Activated T-cell treated with anti-CD3 and anti-CD28 coated beads, Interleukin-2, amount 50 U/mL, for 72 hours (primary cell): ENCODE results near the gene RPS3. TPM values are rescaled to one million over a fixed set of nuclear protein-coding genes. Genes with fewer than 3 reads are reported as not detected.

Experiments
- ATAC-seq, 2 donors: fragments of 150-1000 bp; cut with Tn5 transposase; replicated peaks in 1 of 2; 2 replicates each; pipeline ENCODE4 v1.10.0; 2021; ENCODE audit warnings: moderate library complexity in 2 of 2, mild to moderate bottlenecking in 1 of 2
- DNase-seq, 2 donors: peaks; one replicate each; pipeline ENCODE4 v3.0.0; 2021 to 2022; ENCODE audit warnings: mixed read lengths in 1 of 2
- H3K27ac Mint-ChIP-seq: one replicate; pipeline ENCODE4 v1.8.0; 2022; ENCODE audit warnings: mild to moderate bottlenecking, moderate library complexity, mixed read lengths
- H3K27me3 Mint-ChIP-seq: one replicate; pipeline ENCODE4 v1.8.0; 2022; ENCODE audit warnings: low read depth, mixed read lengths
- H3K36me3 Mint-ChIP-seq, 2 donors: one replicate each; pipeline ENCODE4 v1.8.0; 2022; ENCODE audit warnings: mixed read lengths in 2 of 2, mild to moderate bottlenecking in 1 of 2; ENCODE audit not compliant: insufficient read depth in 2 of 2
- H3K4me1 Mint-ChIP-seq: one replicate; pipeline ENCODE4 v1.8.0; 2022; ENCODE audit warnings: low read depth, mixed read lengths
- H3K4me3 Mint-ChIP-seq, 2 donors: one replicate each; pipeline ENCODE4 v1.8.0; 2022; ENCODE audit warnings: mild to moderate bottlenecking in 2 of 2, mixed read lengths in 2 of 2, moderate library complexity in 2 of 2
- H3K9me3 Mint-ChIP-seq, 2 donors: one replicate each; pipeline ENCODE4 v1.8.0; 2022; ENCODE audit warnings: mixed read lengths in 2 of 2
- total RNA-seq, 2 donors: library from RNA; stranded (reverse); gene quantifications; one replicate each; pipeline ENCODE4 v1.2.3, GENCODE V29; 2022

The RPS3 gene
- total RNA-seq, 2 donors from 2014 or later = 5,116 to 5,192 TPM

DNA sequence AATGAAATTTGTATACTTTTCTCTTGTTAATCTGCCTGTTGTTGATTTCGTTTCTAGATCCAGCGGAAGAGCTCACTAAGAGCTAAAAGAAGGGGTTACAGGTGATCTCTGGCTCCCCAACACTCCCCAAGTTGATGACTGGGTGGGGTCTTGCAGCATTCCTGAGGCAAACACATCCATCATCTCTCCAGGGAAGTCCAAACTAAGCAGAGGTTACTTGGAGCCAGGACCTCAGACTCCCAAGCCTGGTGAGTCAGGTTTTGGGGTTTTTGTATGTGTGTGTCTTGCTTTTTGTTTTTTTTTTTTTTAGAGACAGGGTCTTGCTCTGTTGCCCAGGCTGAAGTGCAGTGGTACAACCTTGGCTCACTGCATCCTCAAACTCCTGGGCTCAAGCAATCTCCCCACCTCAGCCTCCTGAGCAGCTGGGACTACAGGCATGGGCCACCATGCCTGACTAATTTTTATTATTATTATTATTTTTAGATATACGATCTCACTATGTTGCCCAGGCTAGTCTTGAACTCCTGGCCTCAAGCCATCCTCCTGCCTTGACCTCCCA is 11.5 kb upstream of the RPS3 start:
- no peak overlapping the region for H3K27ac Mint-ChIP-seq
- H3K4me1 Mint-ChIP-seq = peaks cover 19% of the 10 kb centered on the region
- no peaks in the 10 kb centered on the region for H3K36me3 Mint-ChIP-seq

DNA sequence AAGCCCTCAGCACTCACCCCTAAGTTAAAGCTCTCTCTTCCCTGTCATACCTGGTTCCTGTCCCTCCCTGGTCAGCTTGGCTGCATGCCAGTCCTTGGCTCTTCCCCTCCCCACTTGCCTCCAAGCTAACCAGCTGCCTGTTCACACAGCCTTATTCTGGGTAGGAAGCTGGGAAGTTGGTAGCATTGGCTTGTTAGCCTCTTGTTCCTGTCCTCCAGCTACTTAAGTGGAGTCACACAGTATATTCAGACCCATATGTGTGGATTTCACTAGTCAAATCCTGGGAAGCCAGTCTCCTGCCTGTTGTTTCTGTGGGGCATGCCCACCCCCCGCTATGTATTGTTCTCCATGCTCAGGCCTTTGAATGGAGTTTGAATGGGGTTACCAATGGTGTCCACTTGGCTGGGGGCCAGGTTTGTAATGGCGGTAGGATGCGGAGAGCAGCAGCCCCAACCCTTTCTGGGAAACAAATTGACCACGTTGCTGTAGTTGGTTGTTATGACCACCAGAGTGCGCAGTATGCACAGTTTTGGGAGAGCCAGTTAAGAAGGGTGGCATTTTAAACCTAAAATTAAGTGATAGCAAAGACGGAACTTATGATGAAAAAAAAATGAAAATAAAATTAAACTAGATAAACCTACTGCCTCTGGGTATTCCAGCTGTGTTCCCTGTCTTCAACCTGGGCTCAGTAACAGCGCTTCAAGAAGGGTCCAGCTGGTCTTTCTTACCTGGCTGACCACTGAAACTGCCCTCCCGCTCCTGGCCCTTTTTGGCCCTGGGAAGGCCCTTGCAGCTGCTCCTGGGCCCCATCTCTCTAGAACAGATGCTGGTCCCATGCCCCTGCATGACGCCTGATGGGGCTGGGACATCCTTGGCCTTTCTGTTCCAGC is 10.7 kb upstream of the RPS3 start:
- DNase-seq = peak; percentile 71 to 76
- ATAC-seq = peak; percentile 84
- H3K4me3 Mint-ChIP-seq = no peak overlapping the region
- H3K27me3 Mint-ChIP-seq = no peaks in the 10 kb centered on the region
- peaks cover 12% of the 10 kb centered on the region for H3K4me1 Mint-ChIP-seq
- no peaks in the 10 kb centered on the region for H3K36me3 Mint-ChIP-seq
- H3K27ac Mint-ChIP-seq = no peak overlapping the region
- H3K9me3 Mint-ChIP-seq = no peaks in the 10 kb centered on the region

More for the DNA sequence above, 11.5 kb upstream of the RPS3 start:
- H3K4me3 Mint-ChIP-seq = no peak overlapping the region
- ATAC-seq = no peak
- no peaks in the 10 kb centered on the region for H3K9me3 Mint-ChIP-seq
- no peaks in the 10 kb centered on the region for H3K27me3 Mint-ChIP-seq
- no peak for DNase-seq

DNA sequence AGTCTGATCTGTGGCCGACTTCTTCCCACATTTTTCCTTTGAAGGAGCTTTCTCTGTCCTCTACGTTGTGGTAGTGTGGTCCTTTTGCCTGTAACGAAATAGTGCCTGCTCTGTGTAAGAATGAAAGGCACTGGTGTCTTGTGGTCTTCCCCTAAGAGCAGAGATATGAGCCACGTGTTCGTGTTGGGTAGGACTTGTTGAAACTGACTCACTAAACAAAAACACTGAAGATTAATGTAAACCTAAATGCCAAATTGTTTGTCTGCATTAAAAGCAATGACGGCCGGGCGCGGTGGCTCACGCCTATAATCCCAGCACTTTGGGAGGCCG is 10.1 kb upstream of the RPS3 start:
- peak; percentile 8 to 53 for ATAC-seq
- Mint-ChIP-seq H3K4me1 (peaks cover 11% of the 10 kb centered on the region), H3K9me3 (no peaks in the 10 kb centered on the region), H3K4me3 (no peak overlapping the region), H3K36me3 (no peaks in the 10 kb centered on the region), H3K27ac (no peak overlapping the region), H3K27me3 (no peaks in the 10 kb centered on the region)
- no peak for DNase-seq

DNA sequence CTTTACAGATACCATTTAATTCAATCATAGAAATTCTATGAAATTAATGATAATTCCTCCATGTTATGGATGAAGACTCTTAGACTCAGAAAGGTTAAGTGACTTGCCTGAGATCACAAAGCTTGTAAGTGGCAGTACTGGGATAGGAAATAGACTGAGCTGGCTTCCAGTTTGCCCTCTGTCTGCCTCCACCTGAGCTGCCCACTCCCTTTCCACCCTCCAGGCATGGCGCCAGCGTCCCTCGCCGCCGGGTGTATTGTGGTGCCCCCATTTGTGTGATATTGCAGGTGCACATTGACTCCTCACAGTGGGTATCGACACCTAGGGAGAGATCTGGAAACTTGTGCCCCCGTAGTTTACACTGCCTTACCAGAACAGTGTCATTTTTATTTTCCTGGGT is 9.4 kb upstream of the RPS3 start:
- H3K9me3 Mint-ChIP-seq = no peaks in the 10 kb centered on the region
- DNase-seq = no peak
- ATAC-seq = no peak
- H3K4me1 Mint-ChIP-seq = peaks cover 9% of the 10 kb centered on the region
- no peaks in the 10 kb centered on the region for H3K27me3 Mint-ChIP-seq
- no peak overlapping the region for H3K27ac Mint-ChIP-seq
- no peaks in the 10 kb centered on the region for H3K36me3 Mint-ChIP-seq
- H3K4me3 Mint-ChIP-seq = no peak overlapping the region

DNA sequence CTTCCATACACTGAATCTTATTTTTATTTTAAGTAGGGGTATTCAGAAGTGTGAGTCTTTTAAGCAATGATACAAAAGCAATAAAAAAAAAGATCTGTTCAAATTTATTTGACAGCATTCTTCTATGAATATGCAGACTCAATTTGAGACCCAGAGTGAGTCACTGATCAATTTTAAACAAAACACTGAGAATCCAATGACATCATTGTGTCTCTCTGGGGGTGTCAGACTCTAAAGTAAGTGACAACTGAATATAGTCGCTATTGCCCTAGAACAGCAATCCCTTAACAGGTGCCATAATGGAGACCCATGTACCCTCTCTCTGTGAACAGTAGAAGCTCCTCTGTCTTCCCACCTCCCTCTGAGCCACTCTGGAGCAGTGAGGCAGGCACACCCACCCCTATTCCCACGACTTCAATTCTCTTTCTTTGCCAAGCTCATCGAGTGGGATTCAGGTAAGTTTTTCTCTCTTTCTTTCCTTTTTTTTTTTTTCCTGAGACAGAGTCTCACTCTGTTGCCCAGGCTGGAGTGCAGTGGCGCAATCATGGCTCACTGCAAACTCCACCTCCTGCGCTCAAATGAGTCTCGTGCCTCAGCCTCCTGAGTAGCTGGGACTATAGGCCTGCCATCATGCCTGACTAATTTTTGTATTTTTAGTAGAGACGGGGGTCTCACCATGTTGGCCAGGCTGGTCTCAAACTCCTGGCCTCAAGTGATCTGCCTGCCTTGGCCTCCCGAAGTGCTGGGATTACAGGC is 5.1 kb upstream of the RPS3 start:
- peaks cover 9% of the 10 kb centered on the region for H3K4me1 Mint-ChIP-seq
- DNase-seq = no peak
- no peak overlapping the region for H3K27ac Mint-ChIP-seq
- H3K9me3 Mint-ChIP-seq = no peaks in the 10 kb centered on the region
- peaks cover 10% of the 10 kb centered on the region for H3K27me3 Mint-ChIP-seq
- H3K36me3 Mint-ChIP-seq = peaks cover under 1% of the 10 kb centered on the region in 2 donors
- no peak overlapping the region for H3K4me3 Mint-ChIP-seq
- peak; percentile 75 to 78 for ATAC-seq

DNA sequence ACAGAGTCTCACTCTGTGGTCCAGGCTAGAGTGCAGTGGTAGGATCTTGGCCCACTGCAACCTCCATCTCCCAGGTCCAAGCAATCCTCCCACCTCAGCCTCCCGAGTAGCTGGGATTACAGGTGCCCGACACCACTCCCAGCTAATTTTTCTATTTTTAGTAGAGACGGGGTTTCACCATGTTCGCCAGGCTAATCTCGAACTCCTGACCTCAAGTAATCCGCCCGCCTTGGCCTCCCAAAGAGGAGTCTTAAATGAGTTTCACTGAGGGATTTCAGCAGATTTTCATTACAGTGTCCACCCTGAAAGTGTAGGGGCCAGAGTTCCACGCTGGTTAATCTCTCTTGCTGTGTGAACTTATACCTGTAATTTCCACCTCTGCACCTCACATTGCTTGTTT is 412 bp upstream of the RPS3 start:
- ATAC-seq (no peak), DNase-seq (no peak)
- Mint-ChIP-seq H3K9me3 (no peaks in the 10 kb centered on the region), H3K4me1 (peaks cover 40% of the 10 kb centered on the region), H3K36me3 (peaks cover 28 to 38% of the 10 kb centered on the region in 2 donors), H3K4me3 (peak overlapping the region; percentile 98), H3K27me3 (peaks cover 10% of the 10 kb centered on the region), H3K27ac (peak overlapping the region; percentile 99)

DNA sequence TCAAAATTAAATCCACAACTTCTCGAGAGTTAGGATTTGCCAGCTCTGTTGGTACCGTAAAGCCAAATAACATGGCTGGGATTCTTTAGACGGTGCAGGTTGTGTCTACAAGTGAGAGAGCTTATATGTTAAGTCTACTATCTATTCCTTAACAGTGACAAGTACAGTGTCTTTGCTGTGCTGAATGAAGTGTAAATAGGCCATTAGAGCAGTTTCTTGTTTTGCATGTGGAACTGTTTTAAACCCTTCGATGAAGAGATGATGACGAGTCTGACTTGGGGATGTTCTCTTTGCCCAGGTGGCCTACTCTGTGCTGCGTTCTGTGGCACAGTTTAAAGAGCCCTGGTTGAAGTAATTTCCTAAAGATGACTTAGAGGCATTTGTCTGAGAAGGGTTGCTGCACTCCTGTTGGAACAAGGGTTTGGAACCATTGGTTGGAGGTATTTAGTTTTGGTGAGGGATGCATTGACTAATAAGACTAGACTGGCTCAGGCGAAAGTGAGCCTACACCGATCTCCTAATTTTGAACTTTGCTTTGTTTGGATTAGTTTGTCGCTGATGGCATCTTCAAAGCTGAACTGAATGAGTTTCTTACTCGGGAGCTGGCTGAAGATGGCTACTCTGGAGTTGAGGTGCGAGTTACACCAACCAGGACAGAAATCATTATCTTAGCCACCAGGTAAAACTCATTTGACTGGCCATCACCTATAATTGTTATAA is 988 bp downstream of the RPS3 start:
- peak in 1 of 2 donors; percentile 6 for ATAC-seq
- Mint-ChIP-seq H3K27me3 (peaks cover 10% of the 10 kb centered on the region), H3K9me3 (no peaks in the 10 kb centered on the region), H3K36me3 (peaks cover 38 to 50% of the 10 kb centered on the region in 2 donors), H3K4me3 (peak overlapping the region; percentile 98), H3K4me1 (peaks cover 40% of the 10 kb centered on the region), H3K27ac (peak overlapping the region; percentile 99)
- no peak for DNase-seq

DNA sequence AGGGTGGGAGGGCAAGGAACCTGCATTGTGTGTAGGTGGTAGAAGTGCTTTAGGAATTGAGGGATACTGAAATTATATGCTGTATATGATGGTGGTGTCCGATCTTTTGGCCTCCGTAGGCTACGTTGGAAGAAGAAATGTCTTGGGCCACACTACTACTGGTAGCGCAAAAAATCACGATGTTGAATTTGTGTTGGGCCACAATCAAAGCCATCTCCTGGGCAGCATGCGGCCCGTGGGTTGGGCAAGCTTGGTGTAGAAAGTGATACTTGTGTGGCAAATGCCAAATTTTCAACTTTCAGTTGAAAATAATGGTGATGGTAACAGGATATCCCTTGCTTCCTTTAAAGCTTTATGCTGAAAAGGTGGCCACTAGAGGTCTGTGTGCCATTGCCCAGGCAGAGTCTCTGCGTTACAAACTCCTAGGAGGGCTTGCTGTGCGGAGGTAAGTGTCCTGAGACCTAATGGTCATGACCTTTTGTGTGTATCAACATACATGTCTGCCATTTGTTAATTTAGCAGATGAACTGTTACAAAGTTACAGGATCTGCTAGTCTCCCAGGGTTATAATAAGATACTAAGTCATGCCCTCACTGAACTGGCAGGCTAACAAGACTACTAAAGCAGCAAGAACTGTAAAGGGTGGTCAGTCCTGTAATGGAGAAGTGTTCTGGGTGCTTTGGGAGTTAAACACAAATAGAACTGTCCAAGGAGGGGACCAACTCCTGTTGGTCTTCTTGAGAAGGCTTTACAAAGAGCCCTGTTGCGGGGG is 2.9 kb downstream of the RPS3 start:
- H3K9me3 Mint-ChIP-seq = no peaks in the 10 kb centered on the region

DNA sequence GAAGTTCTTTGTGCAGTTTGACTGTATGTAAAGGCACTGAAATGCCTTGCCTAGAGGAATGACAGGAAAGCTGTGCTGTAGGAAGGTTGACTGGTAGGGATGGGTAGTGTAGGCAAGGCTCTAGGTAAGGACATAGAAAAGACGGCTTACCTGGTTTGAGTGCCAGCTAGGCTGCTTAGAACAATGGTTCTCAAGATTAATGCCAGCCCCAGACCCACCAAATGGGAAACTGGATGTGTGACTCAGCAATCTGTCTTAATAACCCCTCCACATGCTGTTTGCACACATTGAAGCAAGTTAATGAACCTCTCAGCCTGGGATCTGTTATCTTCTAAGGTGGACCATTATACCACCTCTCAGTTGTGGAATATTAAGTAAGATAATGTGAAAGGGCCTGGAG is 3.7 kb downstream of the RPS3 start:
- no peak for DNase-seq
- Mint-ChIP-seq H3K4me3 (peak overlapping the region; percentile 98), H3K27ac (peak overlapping the region; percentile 99), H3K27me3 (no peaks in the 10 kb centered on the region), H3K4me1 (peaks cover 46% of the 10 kb centered on the region), H3K36me3 (peaks cover 42 to 70% of the 10 kb centered on the region in 2 donors), H3K9me3 (no peaks in the 10 kb centered on the region)
- no peak for ATAC-seq

More for the DNA sequence above, 2.9 kb downstream of the RPS3 start:
- Mint-ChIP-seq H3K27me3 (no peaks in the 10 kb centered on the region), H3K27ac (peak overlapping the region; percentile 99), H3K4me3 (peak overlapping the region; percentile 98), H3K4me1 (peaks cover 40% of the 10 kb centered on the region), H3K36me3 (peaks cover 38 to 64% of the 10 kb centered on the region in 2 donors)
- ATAC-seq (no peak), DNase-seq (no peak)

DNA sequence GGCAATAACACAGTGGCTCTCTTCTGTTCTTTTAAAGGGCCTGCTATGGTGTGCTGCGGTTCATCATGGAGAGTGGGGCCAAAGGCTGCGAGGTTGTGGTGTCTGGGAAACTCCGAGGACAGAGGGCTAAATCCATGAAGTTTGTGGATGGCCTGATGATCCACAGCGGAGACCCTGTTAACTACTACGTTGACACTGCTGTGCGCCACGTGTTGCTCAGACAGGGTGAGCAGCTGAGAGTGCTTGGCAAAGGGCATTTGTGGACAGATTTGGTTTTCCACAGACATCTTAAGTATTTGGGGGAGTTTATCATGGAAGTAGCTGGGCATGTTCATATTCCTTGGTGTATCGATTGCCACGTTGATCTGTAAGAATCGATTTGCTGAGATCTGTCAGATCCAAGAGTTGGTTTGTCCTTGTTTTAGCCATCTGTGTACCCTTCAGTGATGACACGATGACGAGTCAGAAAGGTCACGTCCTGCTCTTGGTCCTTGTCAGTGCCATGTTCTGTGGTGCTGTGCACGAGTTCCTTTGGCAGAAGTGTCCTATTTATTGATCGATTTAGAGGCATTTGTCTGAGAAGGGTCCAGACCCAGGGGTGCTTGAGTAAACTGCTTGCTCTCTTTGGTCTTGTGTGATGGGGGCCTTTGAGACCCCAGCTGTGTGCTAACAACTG is 4.8 kb downstream of the RPS3 start:
- ATAC-seq = peak in 1 of 2 donors; percentile 14
- peak overlapping the region; percentile 99 for H3K27ac Mint-ChIP-seq
- H3K9me3 Mint-ChIP-seq = no peaks in the 10 kb centered on the region
- peak overlapping the region; percentile 46 to 98 for H3K4me3 Mint-ChIP-seq
- peaks cover 47% of the 10 kb centered on the region for H3K4me1 Mint-ChIP-seq
- H3K36me3 Mint-ChIP-seq = peaks cover 42 to 72% of the 10 kb centered on the region in 2 donors
- DNase-seq = peak in 1 of 2 donors; percentile 40
- H3K27me3 Mint-ChIP-seq = no peaks in the 10 kb centered on the region

DNA sequence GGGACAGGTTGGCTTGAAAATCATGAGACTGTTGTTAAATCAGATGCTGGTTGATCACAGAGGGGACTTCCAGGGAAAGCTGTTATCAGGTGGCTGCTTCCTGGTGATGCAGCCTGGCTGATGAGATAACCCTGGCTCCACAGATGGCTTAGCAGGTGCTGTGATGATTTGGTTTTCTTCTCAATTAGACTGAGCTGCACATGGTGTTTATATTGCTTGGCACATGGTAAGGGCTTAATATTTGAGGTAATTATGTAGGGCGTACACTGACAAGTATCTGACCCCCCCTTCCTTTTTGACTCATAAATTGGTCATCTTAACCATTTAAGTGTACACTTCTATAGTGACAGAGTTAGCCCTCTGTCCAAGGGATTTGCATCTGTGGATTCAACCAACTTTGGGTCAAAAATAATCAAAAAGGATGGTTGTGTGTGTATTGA is 7.0 kb downstream of the RPS3 start:
- ATAC-seq = peak in 1 of 2 donors; percentile 15
- peaks cover 41% of the 10 kb centered on the region for H3K4me1 Mint-ChIP-seq
- peak overlapping the region; percentile 79 for H3K27ac Mint-ChIP-seq

DNA sequence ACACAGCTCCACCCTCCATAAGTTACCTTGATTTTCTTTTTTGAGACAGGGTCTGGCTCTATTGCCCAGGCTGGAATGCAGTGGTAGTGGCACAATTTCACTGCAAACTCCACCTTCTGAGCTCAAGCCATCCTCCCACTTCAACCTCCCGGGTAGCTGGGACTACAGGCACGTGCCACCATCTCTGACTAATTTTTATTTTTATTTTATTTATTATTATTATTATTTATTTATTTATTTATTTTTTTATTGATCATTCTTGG is 9.6 kb downstream of the RPS3 start:
- peak in 1 of 2 donors; percentile 33 for ATAC-seq
- Mint-ChIP-seq H3K4me3 (no peak overlapping the region), H3K9me3 (no peaks in the 10 kb centered on the region), H3K36me3 (peaks cover 15 to 41% of the 10 kb centered on the region in 2 donors), H3K27ac (no peak overlapping the region), H3K27me3 (no peaks in the 10 kb centered on the region), H3K4me1 (peaks cover 15% of the 10 kb centered on the region)
- no peak for DNase-seq

More for the DNA sequence above, 7.0 kb downstream of the RPS3 start:
- Mint-ChIP-seq H3K4me3 (no peak overlapping the region), H3K27me3 (no peaks in the 10 kb centered on the region), H3K9me3 (no peaks in the 10 kb centered on the region), H3K36me3 (peaks cover 31 to 58% of the 10 kb centered on the region in 2 donors)
- DNase-seq = no peak
